H9 (cell line): ENCODE data around the gene MRPL20. TPM values are rescaled to one million over a fixed set of nuclear protein-coding genes. Genes with fewer than 3 reads are reported as not detected.

Source experiments
- DNase-seq: peaks from one replicate; pipeline ENCODE4 v3.0.0-alpha.2; 2017
- H2AFZ ChIP-seq: one replicate; pipeline ENCODE4 v1.6.1; 2013; ENCODE audit warnings: mild to moderate bottlenecking, low read length, control low read depth, moderate library complexity
- H2AK5ac ChIP-seq: 2 replicates; pipeline ENCODE4 v1.6.1; 2013; ENCODE audit warnings: low read length, control low read depth, mixed read lengths; ENCODE audit not compliant: insufficient read length
- H2BK120ac ChIP-seq: one replicate; pipeline ENCODE4 v1.6.1; 2013; ENCODE audit warnings: low read depth, mild to moderate bottlenecking, low read length, control low read depth, inconsistent platforms; ENCODE audit not compliant: poor library complexity, severe bottlenecking
- H2BK12ac ChIP-seq: 2 replicates; pipeline ENCODE4 v1.6.1; 2013; ENCODE audit warnings: low read length, control low read depth, mixed read lengths, low read depth; ENCODE audit not compliant: insufficient read length
- H2BK15ac ChIP-seq: 2 replicates; pipeline ENCODE4 v1.6.1; 2013; ENCODE audit warnings: low read depth, low read length, control low read depth
- H2BK20ac ChIP-seq: one replicate; pipeline ENCODE4 v1.6.1; 2013; ENCODE audit warnings: low read depth, mild to moderate bottlenecking, low read length, control low read depth, inconsistent platforms; ENCODE audit not compliant: poor library complexity, severe bottlenecking
- H2BK5ac ChIP-seq: 2 replicates; pipeline ENCODE4 v1.6.1; 2013; ENCODE audit warnings: low read length, control low read depth, mixed read lengths; ENCODE audit not compliant: insufficient read length
- H3K14ac ChIP-seq: 2 replicates; pipeline ENCODE4 v1.6.1; 2013; ENCODE audit warnings: low read length, control low read depth; ENCODE audit not compliant: insufficient read depth
- H3K18ac ChIP-seq: 2 replicates; pipeline ENCODE4 v1.6.1; 2013; ENCODE audit warnings: low read depth, mild to moderate bottlenecking, mixed read lengths, low read length, control low read depth; ENCODE audit not compliant: insufficient read length
- H3K23ac ChIP-seq: 2 replicates; pipeline ENCODE4 v1.6.1; 2013; ENCODE audit warnings: low read length, control low read depth, mixed read lengths, low read depth; ENCODE audit not compliant: insufficient read length
- H3K23me2 ChIP-seq: 2 replicates; pipeline ENCODE4 v1.6.1; 2013; ENCODE audit warnings: low read depth, mild to moderate bottlenecking, mixed read lengths, low read length, control low read depth; ENCODE audit not compliant: insufficient read length, poor library complexity, severe bottlenecking
- H3K27ac ChIP-seq: 2 replicates; pipeline ENCODE4 v1.5.1; 2013; ENCODE audit warnings: low read length, control low read depth, mixed read lengths, low read depth; ENCODE audit not compliant: insufficient read length
- H3K27me3 ChIP-seq: 2 replicates; pipeline ENCODE4 v1.6.1; 2013; ENCODE audit warnings: low read length, control low read depth, inconsistent platforms; ENCODE audit not compliant: insufficient read depth
- H3K4ac ChIP-seq: 2 replicates; pipeline ENCODE4 v1.6.1; 2013; ENCODE audit warnings: low read depth, mild to moderate bottlenecking, control low read depth, inconsistent platforms, low read length, moderate library complexity
- H3K4me1 ChIP-seq: 2 replicates; pipeline ENCODE4 v1.6.1; 2013; ENCODE audit warnings: low read length, control low read depth, inconsistent platforms; ENCODE audit not compliant: insufficient read depth
- H3K4me2 ChIP-seq: 2 replicates; pipeline ENCODE4 v1.6.1; 2013; ENCODE audit warnings: low read length, control low read depth, mixed read lengths; ENCODE audit not compliant: insufficient read length, insufficient read depth
- H3K56ac ChIP-seq: 2 replicates; pipeline ENCODE4 v1.6.1; 2013; ENCODE audit warnings: low read depth, mild to moderate bottlenecking, mixed read lengths, low read length, control low read depth; ENCODE audit not compliant: insufficient read length
- H3K79me1 ChIP-seq: 2 replicates; pipeline ENCODE4 v1.6.1; 2013; ENCODE audit warnings: low read depth, mild to moderate bottlenecking, moderate library complexity, low read length, control low read depth, inconsistent platforms; ENCODE audit not compliant: insufficient read depth, poor library complexity, severe bottlenecking
- H3K79me2 ChIP-seq: 2 replicates; pipeline ENCODE4 v1.6.1; 2013; ENCODE audit warnings: low read length, control low read depth, inconsistent platforms; ENCODE audit not compliant: insufficient read depth
- H3K9ac ChIP-seq: 2 replicates; pipeline ENCODE4 v1.6.1; 2013; ENCODE audit warnings: low read length, control low read depth, mixed read lengths; ENCODE audit not compliant: insufficient read length; ENCODE audit errors: extremely low read depth
- H3K9me3 ChIP-seq: one replicate; pipeline ENCODE4 v1.6.1; 2013; ENCODE audit warnings: low read depth, low read length, inconsistent platforms; ENCODE audit not compliant: control insufficient read depth
- H3T11ph ChIP-seq: one replicate; pipeline ENCODE4 v1.6.1; 2013; ENCODE audit warnings: mild to moderate bottlenecking, low read length, control low read depth, inconsistent platforms
- H4K20me1 ChIP-seq: one replicate; pipeline ENCODE4 v1.6.1; 2013; ENCODE audit not compliant: control insufficient read depth, insufficient read length, insufficient read depth
- H4K5ac ChIP-seq: 2 replicates; pipeline ENCODE4 v1.6.1; 2013; ENCODE audit warnings: low read depth, mild to moderate bottlenecking, mixed read lengths, low read length, control low read depth; ENCODE audit not compliant: insufficient read length
- H4K8ac ChIP-seq: replicated peaks from 2 replicates; pipeline ENCODE4 v1.6.1; 2013; ENCODE audit warnings: low read length, control low read depth, mixed read lengths, low read depth; ENCODE audit not compliant: insufficient read length
- H4K91ac ChIP-seq: 2 replicates; pipeline ENCODE4 v1.6.1; 2013; ENCODE audit warnings: low read depth, mild to moderate bottlenecking, moderate library complexity, mixed read lengths, low read length, control low read depth; ENCODE audit not compliant: insufficient read length
- H3K27ac Mint-ChIP-seq, 3 experiments: 2 replicates in 2 of 3; 3 replicates in 1 of 3; pipeline ENCODE4 v1.8.0; 2020 to 2021; ENCODE audit warnings: mixed read lengths in 3 of 3, mild to moderate bottlenecking in 1 of 3, moderate library complexity in 1 of 3
- H3K27me3 Mint-ChIP-seq: 2 replicates; pipeline ENCODE4 v1.8.0; 2021; ENCODE audit warnings: low read depth, mild to moderate bottlenecking, moderate library complexity, mixed read lengths
- H3K36me3 Mint-ChIP-seq, 3 experiments: 2 replicates in 2 of 3; 3 replicates in 1 of 3; pipeline ENCODE4 v1.8.0; 2020 to 2021; ENCODE audit warnings: low read depth in 3 of 3, mixed read lengths in 3 of 3; ENCODE audit not compliant: insufficient read depth in 1 of 3
- H3K4me1 Mint-ChIP-seq, 2 experiments: 2 replicates each; pipeline ENCODE4 v1.8.0; 2020; ENCODE audit warnings: mixed read lengths in 2 of 2
- H3K4me3 Mint-ChIP-seq, 2 experiments: 2 replicates in 1 of 2; 3 replicates in 1 of 2; pipeline ENCODE4 v1.8.0; 2020 to 2021; ENCODE audit warnings: mild to moderate bottlenecking in 2 of 2, mixed read lengths in 2 of 2, moderate library complexity in 1 of 2
- H3K9me3 Mint-ChIP-seq, 2 experiments: 2 replicates in 1 of 2; 3 replicates in 1 of 2; pipeline ENCODE4 v1.8.0; 2020; ENCODE audit warnings: mild to moderate bottlenecking in 2 of 2, mixed read lengths in 2 of 2, moderate library complexity in 1 of 2
- WGBS: extraction: QIAGEN DNeasy Blood & Tissue Kit; methylation state at CpG from one replicate; pipeline ENCODE4 v1.1.7; 2013; ENCODE audit warnings: missing lambda C conversion rate, low lambda C conversion rate, mixed read lengths; ENCODE audit not compliant: insufficient read length; ENCODE audit errors: extremely low coverage; 5-methylcytosine and 5-hydroxymethylcytosine counted together
- total RNA-seq: library from RNA; stranded (reverse); gene quantifications from 2 replicates; pipeline ENCODE4 v1.2.1, GENCODE V29; 2021
- TF ChIP-seq, protein P1 (sequence below): fragments of 200-600 bp; sonication (generic); conservative IDR thresholded peaks from 3 replicates; pipeline ENCODE4 v1.8.0; 2021; ENCODE audit warnings: antibody characterized with exemption, mild to moderate bottlenecking

The MRPL20 gene
- total RNA-seq, 1 experiment from 2014 or later, result 162 TPM

GRCh38 chr1:1357871-1358432 is 49.1 kb downstream of the MRPL20 start:
- H2BK5ac ChIP-seq, result no peak overlapping the region
- no peak overlapping the region for H2BK120ac ChIP-seq
- peaks cover 4% of the 10 kb centered on the region; the same call in 1 of the 2 replicates for H3K27me3 ChIP-seq
- Mint-ChIP-seq H3K4me1 (peaks cover 28 to 52% of the 10 kb centered on the region in 2 experiments), H3K27ac (peak overlapping the region in 1 of 3 experiments; percentile 28; a peak in 3 of 7 replicates), H3K9me3 (no peaks in the 10 kb centered on the region; a peak in 2 of 5 replicates), H3K27me3 (peaks cover 42% of the 10 kb centered on the region), H3K36me3 (no peaks in the 10 kb centered on the region), H3K4me3 (peak overlapping the region in 1 of 2 experiments; percentile 42; a peak in 3 of 5 replicates)
- H2AK5ac ChIP-seq, result no peak overlapping the region
- no peak overlapping the region for H3K9ac ChIP-seq
- H4K5ac ChIP-seq, result no peak overlapping the region
- H3K23ac ChIP-seq, result no peak overlapping the region
- no peak overlapping the region for H2BK12ac ChIP-seq
- WGBS, result no CpG with 5 or more reads among the region's 18 CpGs
- H3K23me2 ChIP-seq, result peaks cover 7% of the 10 kb centered on the region
- no peaks in the 10 kb centered on the region for H4K20me1 ChIP-seq
- peaks cover 2% of the 10 kb centered on the region; the same call in 1 of the 2 replicates for H3K4me1 ChIP-seq
- H3K18ac ChIP-seq, result peak overlapping the region; percentile 36
- no peak overlapping the region for H4K91ac ChIP-seq
- no peak overlapping the region for H2BK15ac ChIP-seq
- H3K4ac ChIP-seq, result no peak overlapping the region
- no peaks in the 10 kb centered on the region for H3K9me3 ChIP-seq
- H3K4me2 ChIP-seq, result no peak overlapping the region
- no peak overlapping the region for H2AFZ ChIP-seq
- H3K79me1 ChIP-seq, result no peaks in the 10 kb centered on the region
- peak overlapping the region; percentile 59; the same call in 1 of the 2 replicates for H3K14ac ChIP-seq
- no peak for DNase-seq
- no peaks in the 10 kb centered on the region for H3K79me2 ChIP-seq
- TF ChIP-seq, protein P1, sequence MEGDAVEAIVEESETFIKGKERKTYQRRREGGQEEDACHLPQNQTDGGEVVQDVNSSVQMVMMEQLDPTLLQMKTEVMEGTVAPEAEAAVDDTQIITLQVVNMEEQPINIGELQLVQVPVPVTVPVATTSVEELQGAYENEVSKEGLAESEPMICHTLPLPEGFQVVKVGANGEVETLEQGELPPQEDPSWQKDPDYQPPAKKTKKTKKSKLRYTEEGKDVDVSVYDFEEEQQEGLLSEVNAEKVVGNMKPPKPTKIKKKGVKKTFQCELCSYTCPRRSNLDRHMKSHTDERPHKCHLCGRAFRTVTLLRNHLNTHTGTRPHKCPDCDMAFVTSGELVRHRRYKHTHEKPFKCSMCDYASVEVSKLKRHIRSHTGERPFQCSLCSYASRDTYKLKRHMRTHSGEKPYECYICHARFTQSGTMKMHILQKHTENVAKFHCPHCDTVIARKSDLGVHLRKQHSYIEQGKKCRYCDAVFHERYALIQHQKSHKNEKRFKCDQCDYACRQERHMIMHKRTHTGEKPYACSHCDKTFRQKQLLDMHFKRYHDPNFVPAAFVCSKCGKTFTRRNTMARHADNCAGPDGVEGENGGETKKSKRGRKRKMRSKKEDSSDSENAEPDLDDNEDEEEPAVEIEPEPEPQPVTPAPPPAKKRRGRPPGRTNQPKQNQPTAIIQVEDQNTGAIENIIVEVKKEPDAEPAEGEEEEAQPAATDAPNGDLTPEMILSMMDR, result no peak
- H3T11ph ChIP-seq, result no peak overlapping the region
- no peak overlapping the region for H4K8ac ChIP-seq
- H2BK20ac ChIP-seq, result no peak overlapping the region
- H3K27ac ChIP-seq, result no peak overlapping the region
- no peak overlapping the region for H3K56ac ChIP-seq
